Prostate gland (tissue), 2 donors: Measurements from ENCODE around the gene GNA14. TPM values are rescaled to one million over a fixed set of nuclear protein-coding genes. Genes with fewer than 3 reads are reported as not detected.
"Not testable (repeated sequence)": the region's sequence is repeated elsewhere in the genome, so short reads cannot be mapped to it uniquely, and the experiment has no call there.

Experiments
- DNase-seq: peaks from one replicate; pipeline ENCODE4 v3.0.0-alpha.2; 2019; ENCODE audit warnings: low spot score
- H3K27ac ChIP-seq, 2 donors: fragments of 200-600 bp; sonication (generic); 2 replicates each; pipeline ENCODE4 v1.5.1; 2017 to 2019
- H3K27me3 ChIP-seq: fragments of 200-600 bp; sonication (generic); replicated peaks from 2 replicates; pipeline ENCODE4 v1.5.1; 2019; ENCODE audit not compliant: insufficient read depth
- H3K36me3 ChIP-seq, 2 donors: fragments of 200-600 bp; sonication (generic); 1 replicate in 1 of 2; 2 replicates in 1 of 2; pipeline versions ENCODE4 v1.5.1 to v1.8.1; 2017 to 2019
- H3K4me1 ChIP-seq: fragments of 200-600 bp; sonication (generic); replicated peaks from 2 replicates; pipeline ENCODE4 v1.5.1; 2019
- H3K4me3 ChIP-seq, 2 donors: fragments of 200-600 bp; sonication (generic); 2 replicates each; pipeline ENCODE4 v1.5.1; 2017 to 2019
- H3K9me3 ChIP-seq: fragments of 200-600 bp; sonication (generic); 2 replicates; pipeline ENCODE4 v1.5.1; 2017
- CTCF ChIP-seq, 4 experiments: fragments of 200-600 bp in 2 of 4; fragments of 450-650 bp in 2 of 4; sonication (generic) in 2 of 4; IDR thresholded peaks; 1 replicate in 3 of 4; 2 replicates in 1 of 4; pipeline ENCODE4 v1.5.1; 2016 to 2019; ENCODE audit warnings: antibody characterized with exemption in 4 of 4, mild to moderate bottlenecking in 2 of 4, moderate library complexity in 2 of 4
- POLR2A ChIP-seq: fragments of 450-650 bp; IDR thresholded peaks from one replicate; pipeline ENCODE4 v1.6.1; 2016; ENCODE audit warnings: antibody characterized with exemption, mild to moderate bottlenecking
- POLR2AphosphoS5 ChIP-seq: sonication (generic); formaldehyde crosslinking; IDR thresholded peaks from one replicate; pipeline ENCODE4 v1.6.1; 2017; ENCODE audit warnings: antibody characterized with exemption
- WGBS: methylation state at CpG from one replicate; pipeline ENCODE4 v1.1.5; 2018; 5-methylcytosine and 5-hydroxymethylcytosine counted together
- intact Hi-C: fragments of 100-400 bp; cut with DNase I; formaldehyde crosslinking; loops from one replicate; pipeline ENCODE4 v1.14.2; 2022
- total RNA-seq, 2 donors: library from RNA; depleted of rRNA; stranded (reverse); fragments of >200 nt; gene quantifications; one replicate each; pipeline ENCODE4 v1.1.0, GENCODE V29; 2016

The GNA14 gene
- total RNA-seq, 2 donors from 2014 or later: 2.4 to 5.5 TPM

GRCh38 chr9:77403239-77403638 lies 244.9 kb downstream of the GNA14 start:
- H3K36me3 ChIP-seq: no peaks in the 10 kb centered on the region
- WGBS: 81% methylated on average over 4 of the region's 4 CpGs
- DNase-seq: no peak

DNA sequence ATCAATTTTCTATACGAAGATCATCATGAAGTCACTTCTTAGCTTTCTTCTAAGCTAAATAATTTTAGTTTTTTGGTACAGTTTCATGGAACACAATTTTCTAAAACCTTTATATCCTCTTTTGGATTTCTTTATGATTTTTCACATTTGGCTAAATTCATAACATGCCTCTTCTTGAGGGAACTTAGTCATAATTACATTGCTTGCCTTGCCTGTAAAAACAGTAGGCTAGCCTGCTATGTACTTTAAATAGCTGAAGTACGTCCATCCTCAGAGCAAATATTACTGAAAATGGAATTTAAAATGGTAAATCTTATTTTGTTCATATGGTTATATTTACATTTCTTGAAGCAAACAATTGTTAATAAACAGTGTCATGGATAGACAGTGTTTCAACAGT lies 245.8 kb downstream of the GNA14 start:
- no peaks in the 10 kb centered on the region for H3K4me1 ChIP-seq
- H3K27me3 ChIP-seq: no peaks in the 10 kb centered on the region
- TF ChIP-seq POLR2AphosphoS5 (no peak), POLR2A (no peak), CTCF (IDR thresholded peaks at IDR 0.05) (no peak)
- H3K36me3 ChIP-seq: no peaks in the 10 kb centered on the region
- no peak overlapping the region for H3K4me3 ChIP-seq
- H3K9me3 ChIP-seq: no peaks in the 10 kb centered on the region
- intact Hi-C loops: no loop called here
- WGBS: 79% methylated on average over 2 of the region's 2 CpGs
- no peak overlapping the region for H3K27ac ChIP-seq
- DNase-seq: no peak

More at GRCh38 chr9:77403239-77403638, 244.9 kb downstream of the GNA14 start:
- intact Hi-C loops: no loop called here
- Histone ChIP-seq H3K27me3 (no peaks in the 10 kb centered on the region), H3K4me3 (no peak overlapping the region), H3K27ac (no peak overlapping the region), H3K4me1 (no peaks in the 10 kb centered on the region), H3K9me3 (no peaks in the 10 kb centered on the region)
- no peak for TF ChIP-seq POLR2A
- no peak for TF ChIP-seq POLR2AphosphoS5
- TF ChIP-seq CTCF (IDR thresholded peaks at IDR 0.05): no peak

DNA sequence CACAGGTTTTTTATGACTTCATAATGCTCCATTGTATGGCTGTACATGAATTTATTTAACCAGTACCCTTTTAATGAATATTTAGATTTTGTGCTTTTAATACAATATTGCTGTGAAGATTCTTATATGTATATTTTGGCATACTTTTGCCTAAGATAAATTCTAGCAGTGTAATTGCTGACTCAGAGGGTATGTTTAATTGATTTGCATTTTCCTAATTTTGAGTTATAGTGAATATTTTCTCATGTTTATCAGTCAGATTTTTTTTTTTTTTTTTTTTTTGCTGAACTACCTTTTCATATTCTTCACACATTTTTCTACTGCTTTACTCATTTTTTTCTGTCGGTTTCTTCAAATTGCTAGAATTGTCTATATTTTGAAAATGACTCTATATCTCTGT lies 248.2 kb downstream of the GNA14 start:
- 92% methylated on average over 1 of the region's 1 CpG for WGBS
- H3K27ac ChIP-seq: no peak overlapping the region
- H3K4me3 ChIP-seq: no peak overlapping the region
- H3K4me1 ChIP-seq: no peaks in the 10 kb centered on the region
- DNase-seq: no peak
- H3K27me3 ChIP-seq: no peaks in the 10 kb centered on the region
- no peaks in the 10 kb centered on the region for H3K36me3 ChIP-seq
- no peak for TF ChIP-seq CTCF (IDR thresholded peaks at IDR 0.05)
- no peak for TF ChIP-seq POLR2A
- no peak for TF ChIP-seq POLR2AphosphoS5
- intact Hi-C loops: no loop called here
- no peaks in the 10 kb centered on the region for H3K9me3 ChIP-seq

GRCh38 chr9:77398581-77398980 lies 249.5 kb downstream of the GNA14 start:
- H3K36me3 ChIP-seq, H3K4me3 ChIP-seq, H3K9me3 ChIP-seq, H3K27me3 ChIP-seq, H3K27ac ChIP-seq, intact Hi-C loops, DNase-seq, H3K4me1 ChIP-seq: not testable (repeated sequence)
- 69% methylated on average over 9 of the region's 9 CpGs for WGBS

DNA sequence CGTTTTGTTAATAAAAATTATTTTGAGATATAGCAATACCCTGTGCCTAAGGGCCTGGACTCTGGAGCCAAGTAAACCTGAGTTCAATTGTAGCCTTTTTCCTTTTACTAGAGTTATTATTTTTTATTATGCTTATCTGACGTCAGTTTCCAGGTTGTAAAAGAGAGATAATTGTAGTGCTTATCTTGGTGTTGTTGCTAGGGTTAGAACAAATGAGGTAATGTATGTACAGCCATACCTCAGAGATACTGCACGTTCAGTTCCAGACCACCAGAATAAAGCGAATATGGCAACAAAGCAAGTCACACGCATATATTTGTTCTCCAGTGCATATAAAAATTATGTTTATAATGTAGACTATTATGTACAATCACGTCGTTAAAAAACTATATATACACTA lies 255.8 kb downstream of the GNA14 start:
- Histone ChIP-seq H3K27me3 (no peaks in the 10 kb centered on the region), H3K4me3 (no peak overlapping the region), H3K36me3 (no peaks in the 10 kb centered on the region), H3K4me1 (no peaks in the 10 kb centered on the region), H3K9me3 (no peaks in the 10 kb centered on the region), H3K27ac (no peak overlapping the region)
- no peak for TF ChIP-seq CTCF (IDR thresholded peaks at IDR 0.05)
- no peak for TF ChIP-seq POLR2A
- no peak for TF ChIP-seq POLR2AphosphoS5
- intact Hi-C loops: no loop called here
- 52% methylated on average over 7 of the region's 7 CpGs for WGBS
- no peak for DNase-seq
